Testis (tissue), 2 donors: ENCODE measurements around the gene ALOX12.

Source experiments
- CTCF ChIP-seq, 3 experiments: fragments of 450-650 bp in 2 of 3; fragments of 200-600 bp in 1 of 3; sonication (generic) in 1 of 3; IDR thresholded peaks; one replicate each; pipeline ENCODE4 v1.5.1; 2016 to 2019; ENCODE audit warnings: antibody characterized with exemption in 3 of 3, mild to moderate bottlenecking in 2 of 3, moderate library complexity in 1 of 3
- POLR2A ChIP-seq: fragments of 450-650 bp; IDR thresholded peaks from one replicate; pipeline ENCODE4 v1.6.1; 2017; ENCODE audit warnings: antibody characterized with exemption, mild to moderate bottlenecking, moderate library complexity

- no peak for TF ChIP-seq POLR2A
- TF ChIP-seq CTCF (IDR thresholded peaks at IDR 0.05), result no peak
Observed at GRCh38 chr17:7016886-7017826, 21.3 kb downstream of the ALOX12 start.
